GM23338 (cell line): Measurements from ENCODE around the gene FGF19.

Experiments
- CREB1 ChIP-seq: fragments of 250-450 bp; sonication (Bioruptor Pico); IDR thresholded peaks from 2 replicates; pipeline ENCODE4 v1.5.0; 2020; ENCODE audit warnings: low read depth, mild to moderate bottlenecking, moderate library complexity
- EZH2 ChIP-seq: fragments of 200-600 bp; sonication (generic); IDR thresholded peaks from one replicate; pipeline ENCODE4 v1.8.0; 2017; ENCODE audit warnings: antibody characterized with exemption, mild to moderate bottlenecking, low read depth; ENCODE audit not compliant: unreplicated experiment
- POLR2AphosphoS5 ChIP-seq: IDR thresholded peaks from 2 replicates; pipeline ENCODE4 v1.6.1; 2016; ENCODE audit warnings: antibody characterized with exemption, low read depth
- STAT1 ChIP-seq: IDR thresholded peaks from one replicate; pipeline ENCODE4 v1.6.1; 2016; ENCODE audit warnings: antibody characterized with exemption; ENCODE audit not compliant: unreplicated experiment
- ZNF114 ChIP-seq: fragments of 250-450 bp; sonication (Bioruptor Pico); IDR thresholded peaks from 2 replicates; pipeline ENCODE4 v1.5.0; 2020; ENCODE audit warnings: mild to moderate bottlenecking, moderate library complexity
- TF ChIP-seq, protein P1 (sequence below), 2 experiments: fragments of 200-600 bp in 1 of 2; sonication (generic) in 1 of 2; conservative IDR thresholded peaks; 2 replicates each; pipeline versions ENCODE4 v1.5.1 to v1.6.1; 2016 to 2017; ENCODE audit warnings: antibody characterized with exemption in 2 of 2, low read depth in 2 of 2, mild to moderate bottlenecking in 2 of 2, moderate library complexity in 1 of 2

DNA sequence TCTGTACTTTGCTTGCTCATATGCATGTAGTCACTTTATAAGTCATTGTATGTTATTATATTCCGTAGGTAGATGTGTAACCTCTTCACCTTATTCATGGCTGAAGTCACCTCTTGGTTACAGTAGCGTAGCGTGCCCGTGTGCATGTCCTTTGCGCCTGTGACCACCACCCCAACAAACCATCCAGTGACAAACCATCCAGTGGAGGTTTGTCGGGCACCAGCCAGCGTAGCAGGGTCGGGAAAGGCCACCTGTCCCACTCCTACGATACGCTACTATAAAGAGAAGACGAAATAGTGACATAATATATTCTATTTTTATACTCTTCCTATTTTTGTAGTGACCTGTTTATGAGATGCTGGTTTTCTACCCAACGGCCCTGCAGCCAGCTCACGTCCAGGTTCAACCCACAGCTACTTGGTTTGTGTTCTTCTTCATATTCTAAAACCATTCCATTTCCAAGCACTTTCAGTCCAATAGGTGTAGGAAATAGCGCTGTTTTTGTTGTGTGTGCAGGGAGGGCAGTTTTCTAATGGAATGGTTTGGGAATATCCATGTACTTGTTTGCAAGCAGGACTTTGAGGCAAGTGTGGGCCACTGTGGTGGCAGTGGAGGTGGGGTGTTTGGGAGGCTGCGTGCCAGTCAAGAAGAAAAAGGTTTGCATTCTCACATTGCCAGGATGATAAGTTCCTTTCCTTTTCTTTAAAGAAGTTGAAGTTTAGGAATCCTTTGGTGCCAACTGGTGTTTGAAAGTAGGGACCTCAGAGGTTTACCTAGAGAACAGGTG is 51.8 kb downstream of the FGF19 start:
- TF ChIP-seq, protein P1, sequence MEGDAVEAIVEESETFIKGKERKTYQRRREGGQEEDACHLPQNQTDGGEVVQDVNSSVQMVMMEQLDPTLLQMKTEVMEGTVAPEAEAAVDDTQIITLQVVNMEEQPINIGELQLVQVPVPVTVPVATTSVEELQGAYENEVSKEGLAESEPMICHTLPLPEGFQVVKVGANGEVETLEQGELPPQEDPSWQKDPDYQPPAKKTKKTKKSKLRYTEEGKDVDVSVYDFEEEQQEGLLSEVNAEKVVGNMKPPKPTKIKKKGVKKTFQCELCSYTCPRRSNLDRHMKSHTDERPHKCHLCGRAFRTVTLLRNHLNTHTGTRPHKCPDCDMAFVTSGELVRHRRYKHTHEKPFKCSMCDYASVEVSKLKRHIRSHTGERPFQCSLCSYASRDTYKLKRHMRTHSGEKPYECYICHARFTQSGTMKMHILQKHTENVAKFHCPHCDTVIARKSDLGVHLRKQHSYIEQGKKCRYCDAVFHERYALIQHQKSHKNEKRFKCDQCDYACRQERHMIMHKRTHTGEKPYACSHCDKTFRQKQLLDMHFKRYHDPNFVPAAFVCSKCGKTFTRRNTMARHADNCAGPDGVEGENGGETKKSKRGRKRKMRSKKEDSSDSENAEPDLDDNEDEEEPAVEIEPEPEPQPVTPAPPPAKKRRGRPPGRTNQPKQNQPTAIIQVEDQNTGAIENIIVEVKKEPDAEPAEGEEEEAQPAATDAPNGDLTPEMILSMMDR (conservative IDR thresholded peaks at IDR 0.05; ENCODE audit: low read depth in 2 of 2): no peak
- TF ChIP-seq EZH2: no peak
- TF ChIP-seq POLR2AphosphoS5: no peak
- TF ChIP-seq CREB1 (CRISPR knock-in tag): no peak
- TF ChIP-seq ZNF114: no peak
- no peak for TF ChIP-seq STAT1
